ENCODE results near the gene MITF.
"Not testable (repeated sequence)": the region's sequence is repeated elsewhere in the genome, so short reads cannot be mapped to it uniquely, and the experiment has no call there.

Gene MITF

DNA sequence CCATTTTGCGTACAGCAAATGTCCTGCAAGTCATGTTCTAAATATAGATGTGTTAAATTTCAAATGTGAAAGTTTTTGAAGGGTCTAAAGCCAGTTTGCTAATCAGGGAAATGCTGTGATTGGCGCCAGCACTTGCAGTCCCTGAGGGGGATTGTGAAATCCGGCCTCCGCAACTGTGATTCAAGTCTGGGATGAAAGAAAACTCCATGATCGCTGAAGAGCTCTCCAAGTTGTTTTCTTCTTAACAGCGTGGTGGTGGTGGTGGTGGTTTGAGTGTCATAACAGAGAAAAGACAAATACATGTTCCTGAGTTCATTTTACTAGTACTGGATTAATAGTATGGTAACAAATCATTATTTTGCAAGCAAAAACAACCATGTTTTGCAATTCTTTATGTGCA lies 51.8 kb downstream of the MITF start:
- peak; percentile 91 for DNase-seq

DNA sequence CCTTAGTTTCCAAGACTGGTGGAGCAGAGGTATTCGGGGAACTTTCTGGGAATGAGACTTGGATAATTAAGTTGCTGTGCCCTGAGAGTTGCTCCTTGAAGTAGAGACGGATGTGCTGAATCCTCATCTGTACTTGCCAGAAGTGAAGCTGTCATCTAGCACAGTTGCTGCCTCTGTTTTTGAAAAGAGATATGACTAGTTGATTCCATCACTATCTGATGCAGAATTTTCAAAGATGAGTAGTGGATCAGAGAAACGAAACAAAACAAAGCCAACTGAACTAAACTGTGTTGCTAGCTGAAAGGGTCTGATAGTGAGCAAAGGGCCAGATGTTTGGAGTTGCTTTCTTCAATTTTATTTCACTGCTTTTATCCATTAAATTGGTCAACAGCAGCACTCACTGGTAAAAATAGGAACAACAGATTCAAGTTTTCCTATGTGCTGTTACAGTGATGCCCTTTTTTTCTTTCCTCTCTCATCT lies 52.7 kb downstream of the MITF start:
- DNase-seq: peak; percentile 65

DNA sequence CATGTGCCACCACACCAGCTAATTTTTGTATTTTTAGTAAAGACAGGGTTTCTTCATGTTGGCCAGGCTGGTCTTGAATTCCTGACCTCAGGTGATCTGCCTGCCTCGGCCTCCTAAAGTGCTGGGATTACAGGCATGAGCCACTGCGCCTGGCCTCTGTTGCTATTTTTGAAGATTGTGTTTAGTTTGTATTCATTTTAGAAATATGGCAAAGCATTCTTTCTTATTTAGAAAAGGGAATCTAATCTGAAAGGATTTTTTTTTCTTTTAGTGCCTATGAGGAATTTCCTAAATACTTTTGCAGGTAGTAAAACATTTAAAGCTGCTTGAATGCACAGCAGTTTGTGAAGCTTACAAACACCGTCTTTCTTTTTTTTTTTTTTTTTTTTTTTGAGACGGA lies 56.9 kb downstream of the MITF start:
- not testable (repeated sequence) for DNase-seq

DNA sequence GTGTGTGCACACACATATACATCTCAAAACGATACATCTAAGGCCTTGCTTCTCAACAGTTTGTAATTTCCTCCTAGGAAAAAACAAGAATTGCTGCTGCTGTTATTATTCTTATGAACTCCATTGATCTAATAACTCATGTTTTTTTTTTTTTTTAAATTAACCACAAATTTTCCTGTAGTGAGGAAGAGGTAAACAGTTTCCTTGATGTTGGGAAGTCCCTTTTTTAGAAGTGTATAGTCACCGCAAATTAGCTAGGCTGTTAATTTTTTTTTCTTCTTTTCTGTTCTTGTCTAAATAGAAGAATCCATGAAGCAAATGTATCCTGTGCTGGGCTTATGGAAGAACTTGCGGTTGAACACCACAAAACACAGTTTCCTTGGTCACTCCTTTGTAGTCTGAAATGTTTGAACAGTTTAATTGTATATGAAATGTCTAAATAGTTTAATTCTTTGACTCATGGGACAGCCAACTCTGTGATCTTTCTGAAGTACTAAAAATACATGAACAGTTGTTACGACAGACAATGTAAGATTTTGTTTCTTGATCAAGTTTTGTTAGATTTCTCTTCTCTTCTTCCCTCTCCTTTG lies 64.5 kb downstream of the MITF start:
- no peak for DNase-seq

DNA sequence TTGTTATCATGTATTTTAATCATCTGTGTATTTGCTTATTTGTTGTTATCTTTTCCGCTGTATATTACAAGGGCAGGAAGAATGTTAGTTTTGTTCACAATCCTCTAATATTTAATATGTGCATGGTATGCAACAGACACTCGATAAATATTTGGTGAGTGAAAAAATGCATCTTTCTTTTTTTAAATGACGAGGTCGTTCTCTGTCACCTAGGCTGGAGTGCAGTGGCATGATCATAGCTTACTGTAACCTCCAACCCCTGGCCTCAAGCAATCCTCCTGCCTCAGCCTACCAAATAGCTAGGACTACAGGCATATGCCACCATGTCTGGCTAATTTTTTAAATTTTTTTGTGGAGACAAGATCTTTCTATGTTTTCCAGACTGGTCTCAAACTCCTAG lies 66.2 kb downstream of the MITF start:
- DNase-seq: no peak

DNA sequence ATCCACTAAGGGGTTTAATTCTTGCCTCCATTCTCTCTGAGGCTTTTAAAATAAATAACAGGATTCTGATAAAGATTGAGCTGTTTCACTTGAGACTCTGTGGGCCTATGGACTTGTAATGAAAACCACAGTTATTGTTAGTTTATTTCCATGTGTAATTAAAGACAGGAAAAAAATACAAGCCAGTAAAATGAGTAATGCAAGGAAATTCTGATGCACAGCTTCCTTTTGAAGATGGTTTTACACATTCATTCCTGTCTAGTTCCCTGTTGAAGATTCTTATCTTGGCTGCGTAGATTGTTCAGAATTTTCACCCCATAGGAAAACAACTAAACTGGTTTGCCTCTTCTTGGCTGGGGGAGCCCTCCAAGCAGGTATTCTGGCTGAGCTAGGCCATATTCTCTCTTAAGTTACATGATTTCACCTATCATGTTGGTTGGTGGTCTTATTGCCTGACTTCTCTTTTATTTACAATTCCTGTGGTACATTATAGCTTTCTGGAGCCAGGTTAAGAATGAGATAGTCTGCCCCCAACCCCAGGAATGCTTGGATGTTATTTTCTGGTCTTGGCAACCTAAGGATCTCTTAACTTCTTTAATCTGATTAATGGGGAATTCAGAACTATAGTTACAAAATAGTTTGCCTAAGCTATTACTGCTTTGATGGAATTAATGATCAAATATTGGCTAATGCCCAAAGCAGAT lies 67.6 kb downstream of the MITF start:
- no peak for DNase-seq

DNA sequence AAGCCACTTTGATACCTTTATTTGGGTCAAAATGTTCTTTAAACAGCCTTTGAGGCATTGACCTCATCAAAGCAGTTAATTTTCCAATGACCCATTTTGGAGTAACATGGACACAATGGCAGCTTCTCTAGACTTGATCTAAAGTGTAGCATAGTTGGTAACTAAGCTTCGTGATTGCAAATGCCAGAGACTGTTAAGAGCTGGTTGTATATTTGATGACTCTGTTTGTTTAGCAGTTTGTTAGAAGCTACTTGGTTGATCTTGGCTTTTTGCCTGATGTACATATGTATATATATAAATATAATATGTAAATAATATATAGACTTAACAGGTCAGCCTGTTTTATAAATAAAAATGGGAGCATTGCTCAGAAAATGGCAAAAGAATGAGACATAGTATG lies 68.4 kb downstream of the MITF start:
- DNase-seq: no peak

DNA sequence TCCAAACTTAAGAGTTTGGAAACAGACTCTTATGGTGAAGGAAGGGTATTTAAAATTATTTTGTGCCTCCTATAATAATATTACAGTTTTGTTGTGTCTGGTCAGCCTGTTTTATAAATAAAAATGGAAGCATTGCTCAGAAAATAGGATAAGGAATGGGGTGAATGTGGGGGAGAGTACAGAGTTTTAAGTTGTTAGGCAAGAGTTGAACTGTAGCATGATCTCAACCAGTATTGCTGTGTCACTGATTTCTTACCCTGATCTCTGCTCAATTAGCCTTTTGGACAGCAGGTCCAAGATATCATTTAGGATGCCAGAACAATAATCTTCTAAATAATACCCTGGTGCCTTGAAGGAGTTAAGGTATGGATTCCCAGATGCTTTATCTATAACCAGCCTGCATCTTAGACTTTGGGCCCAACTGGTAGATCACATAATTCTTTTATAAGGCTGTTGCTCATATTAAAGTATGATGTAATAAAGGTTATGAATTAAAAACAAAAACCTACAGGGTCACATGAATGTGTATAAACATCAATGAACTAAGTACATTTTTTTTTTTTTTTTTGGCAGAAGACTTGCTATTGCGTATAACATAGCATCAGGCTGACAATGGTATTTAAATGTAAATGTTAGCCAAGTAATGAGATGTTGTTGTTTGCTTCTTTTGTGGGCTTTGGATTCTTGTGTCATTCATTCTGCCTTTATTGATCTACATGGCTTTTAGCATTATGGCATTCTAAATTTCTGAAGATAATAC lies 70.0 kb downstream of the MITF start:
- DNase-seq: no peak

DNA sequence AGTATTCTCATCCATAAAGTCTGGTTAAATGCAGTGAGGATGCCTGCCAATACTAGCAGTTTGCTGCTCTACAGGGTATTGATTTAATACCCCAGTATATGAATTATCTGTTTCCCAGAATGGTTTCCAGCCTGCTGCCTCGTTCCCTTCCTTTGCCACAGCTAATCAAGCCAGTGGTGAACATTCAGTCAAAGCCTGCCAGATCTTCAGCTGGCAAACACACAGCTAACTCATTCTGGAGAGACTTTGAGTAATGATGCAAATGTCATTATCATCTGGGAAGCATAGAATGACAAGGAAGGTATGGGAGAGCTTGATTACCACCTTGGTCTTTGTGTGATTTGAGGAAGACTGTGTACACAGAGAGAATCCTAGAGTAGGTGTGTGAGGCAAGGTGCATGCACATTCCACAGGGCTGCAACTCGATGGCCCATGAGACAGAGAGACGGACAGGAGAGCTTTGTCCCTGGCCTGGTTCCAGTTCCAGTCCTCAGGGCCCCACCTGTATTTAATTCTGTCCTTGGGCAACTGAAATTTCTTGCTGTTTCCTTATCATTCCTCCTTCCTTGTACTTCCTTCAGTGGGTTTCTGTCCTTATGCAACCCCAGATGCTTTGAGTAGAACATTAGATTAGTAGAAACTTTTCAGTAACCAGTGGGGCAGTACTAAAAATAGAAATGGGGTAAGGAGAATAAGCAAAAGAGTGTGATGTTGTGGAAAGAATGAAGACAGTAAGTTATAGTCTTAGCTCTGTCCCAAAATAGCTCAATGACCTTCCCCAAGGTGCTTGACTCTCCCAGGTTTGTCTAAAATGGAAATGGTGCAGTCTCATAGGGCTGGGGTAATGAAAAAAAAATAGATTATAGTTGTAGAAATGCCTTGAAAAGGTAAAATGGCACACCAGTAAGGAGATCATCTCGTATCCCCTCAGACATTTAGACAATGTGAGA lies 72.5 kb downstream of the MITF start:
- no peak for DNase-seq

DNA sequence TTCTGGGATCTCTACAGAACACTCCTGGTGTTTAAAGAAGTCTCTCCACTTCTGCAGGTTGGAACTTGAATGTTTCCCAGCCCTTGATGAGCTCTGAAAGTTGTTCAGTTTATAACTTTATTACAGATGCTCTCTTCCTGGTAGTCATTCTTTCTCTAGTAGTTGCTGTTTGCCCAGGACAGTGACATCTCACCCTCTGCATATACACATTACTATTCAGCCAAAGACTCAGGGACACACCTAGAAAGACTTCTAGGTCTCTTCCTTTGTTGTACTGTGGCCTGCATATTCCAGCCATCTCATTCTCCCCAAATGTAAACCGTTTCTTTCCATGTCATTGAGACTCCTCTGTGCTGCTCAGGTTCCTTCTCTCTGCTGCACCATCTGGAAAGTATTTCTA lies 76.7 kb downstream of the MITF start:
- DNase-seq: no peak

DNA sequence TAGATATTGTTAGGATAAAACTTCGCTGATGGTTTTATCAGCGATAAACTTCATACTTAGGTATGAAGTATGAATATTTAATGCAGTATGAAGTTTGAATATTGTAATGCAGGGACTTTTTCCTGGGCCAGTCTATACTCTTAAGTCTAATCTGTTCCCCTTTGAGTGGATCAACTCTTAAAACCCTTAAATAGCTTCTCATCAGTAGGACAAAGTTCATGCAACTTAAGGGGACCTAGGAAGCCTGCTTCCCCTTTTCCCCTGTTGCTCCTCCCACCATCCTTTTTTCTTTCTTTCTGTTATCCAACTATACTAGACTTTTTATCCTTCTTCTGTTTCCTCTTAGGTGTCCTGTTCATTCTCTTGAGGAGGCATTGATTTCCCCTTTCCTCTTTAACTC lies 78.7 kb downstream of the MITF start:
- DNase-seq: no peak

DNA sequence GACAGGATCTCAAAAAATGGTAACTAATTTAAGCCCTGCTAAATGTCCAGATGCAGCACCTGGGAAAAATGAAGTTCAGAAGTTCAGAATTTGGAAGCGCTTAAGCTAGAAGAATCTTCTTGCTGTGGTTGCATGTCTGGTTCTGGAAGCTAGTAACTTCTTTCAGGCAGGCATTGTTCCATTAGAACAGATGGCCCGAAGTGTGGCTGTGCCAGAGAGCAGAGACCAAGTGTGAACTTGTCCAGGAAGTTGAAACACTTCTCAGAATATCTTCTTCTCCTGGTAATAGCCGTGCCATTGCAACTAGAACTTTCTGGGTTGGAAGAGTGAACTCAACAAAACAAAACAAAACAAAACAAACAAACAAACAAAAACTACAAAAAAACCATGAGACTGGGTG lies 80.0 kb downstream of the MITF start:
- DNase-seq: no peak

DNA sequence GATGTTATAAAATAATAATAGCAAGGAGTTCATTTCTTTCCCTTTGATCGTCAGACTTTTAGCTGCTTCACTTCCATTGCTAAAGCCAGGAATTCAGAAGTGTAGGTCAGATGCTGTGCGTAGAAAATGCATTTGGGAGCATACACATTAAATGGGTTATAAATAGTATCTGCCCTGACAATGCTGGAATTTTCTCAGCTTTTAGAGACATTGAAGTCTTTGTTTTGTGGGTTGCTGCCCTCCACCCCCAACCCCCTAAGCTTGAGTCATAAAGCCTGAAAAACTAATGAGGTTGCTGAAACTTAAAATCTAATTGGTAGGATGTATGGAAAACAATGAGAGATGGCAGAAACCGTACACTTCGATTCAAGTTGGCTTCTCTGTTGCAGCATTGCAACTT lies 81.9 kb downstream of the MITF start:
- no peak for DNase-seq

DNA sequence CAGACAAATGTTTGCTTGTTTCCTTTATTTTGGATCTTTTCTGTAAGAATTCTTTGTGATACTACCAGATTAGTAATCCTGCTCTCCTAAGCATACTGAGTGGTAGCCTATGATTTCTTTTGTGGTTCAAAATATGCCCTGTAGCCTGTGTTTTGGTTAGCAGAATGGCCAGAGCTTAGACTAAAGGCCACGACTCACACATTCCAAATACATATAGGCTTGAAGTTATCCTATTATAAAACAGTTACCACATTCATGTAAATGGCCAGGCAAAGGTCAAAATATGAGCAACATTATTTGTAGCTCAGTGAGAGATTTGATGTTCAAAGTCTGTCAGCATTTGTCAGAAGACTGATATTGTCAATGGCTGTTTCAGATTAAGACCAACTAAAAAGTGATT lies 84.5 kb downstream of the MITF start:
- DNase-seq: peak; percentile 59

DNA sequence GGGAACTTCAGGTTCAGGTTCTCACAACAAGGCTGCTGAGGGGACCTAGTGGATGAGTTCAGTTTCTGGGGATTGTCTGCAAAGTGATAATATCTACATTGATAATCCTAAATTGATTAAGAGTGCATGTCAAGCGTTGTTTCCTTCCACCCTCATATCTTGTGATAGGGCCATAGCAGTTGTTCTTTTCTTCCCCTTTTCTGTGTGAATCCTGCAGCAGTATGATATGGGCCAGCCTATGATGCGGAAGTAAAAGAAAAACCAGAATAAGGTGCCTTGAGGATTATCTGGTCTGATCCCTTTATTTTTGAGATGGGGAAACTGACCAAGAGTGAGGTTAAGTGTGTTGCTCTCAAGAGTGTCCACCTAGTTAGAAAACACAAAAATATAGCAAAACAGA lies 86.2 kb downstream of the MITF start:
- peak; percentile 48 for DNase-seq

DNA sequence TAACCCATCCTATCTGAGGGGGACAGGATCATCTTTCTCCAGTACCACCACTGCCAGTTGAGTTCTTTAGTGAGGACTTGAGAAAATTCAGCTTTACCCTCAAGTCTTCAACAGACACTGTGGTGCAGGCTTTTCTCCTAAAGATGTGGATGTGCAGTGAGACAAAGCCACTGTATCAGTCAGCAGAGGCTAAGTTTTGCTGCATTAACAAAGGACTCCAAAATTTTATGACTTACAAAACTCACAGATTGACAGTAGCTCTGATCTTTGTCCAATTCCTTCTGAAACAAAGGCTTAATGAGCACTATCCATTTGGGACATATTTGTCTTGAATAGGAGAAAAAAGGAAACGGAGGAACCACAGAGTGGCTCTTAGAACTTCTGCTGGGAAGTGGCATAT lies 87.9 kb downstream of the MITF start:
- DNase-seq: no peak

DNA sequence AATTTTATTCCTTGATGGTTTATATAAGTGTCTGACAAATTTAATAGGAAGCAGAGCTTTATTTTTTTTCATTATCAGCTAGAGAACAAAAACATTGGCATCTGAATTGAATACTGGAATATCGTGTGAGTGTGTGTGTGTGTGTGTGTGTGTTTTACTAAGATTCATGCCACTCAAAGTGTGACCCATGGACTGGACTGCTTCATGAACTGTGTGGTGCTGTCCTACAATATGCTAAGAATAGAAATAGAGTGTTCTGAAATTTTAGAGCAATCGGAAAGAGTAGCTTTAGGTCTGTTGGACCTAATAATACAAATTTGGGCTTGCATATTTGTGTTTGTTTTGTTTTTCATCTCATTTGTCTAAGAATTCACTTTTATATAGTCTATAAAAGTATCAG lies 89.6 kb downstream of the MITF start:
- no peak for DNase-seq

DNA sequence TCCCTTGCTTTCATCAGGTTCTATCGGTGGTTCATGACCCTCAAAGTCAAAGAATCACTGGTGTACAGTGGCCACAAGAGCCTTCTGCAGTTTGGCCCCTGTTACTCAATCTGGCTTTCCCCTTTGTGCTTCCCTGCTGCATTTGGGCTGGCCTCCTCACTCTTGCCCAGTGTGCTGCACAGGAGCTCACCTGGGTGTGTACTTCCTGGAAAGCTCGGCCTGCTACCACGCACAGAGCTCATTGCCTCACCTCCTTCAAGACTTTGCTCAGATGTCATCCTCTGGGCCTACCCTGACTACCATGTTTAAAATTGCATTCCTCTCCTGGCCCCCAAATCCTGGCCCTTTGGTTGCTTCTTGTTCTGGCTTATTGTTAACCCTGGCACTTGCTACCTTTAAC lies 90.9 kb downstream of the MITF start:
- DNase-seq: no peak

DNA sequence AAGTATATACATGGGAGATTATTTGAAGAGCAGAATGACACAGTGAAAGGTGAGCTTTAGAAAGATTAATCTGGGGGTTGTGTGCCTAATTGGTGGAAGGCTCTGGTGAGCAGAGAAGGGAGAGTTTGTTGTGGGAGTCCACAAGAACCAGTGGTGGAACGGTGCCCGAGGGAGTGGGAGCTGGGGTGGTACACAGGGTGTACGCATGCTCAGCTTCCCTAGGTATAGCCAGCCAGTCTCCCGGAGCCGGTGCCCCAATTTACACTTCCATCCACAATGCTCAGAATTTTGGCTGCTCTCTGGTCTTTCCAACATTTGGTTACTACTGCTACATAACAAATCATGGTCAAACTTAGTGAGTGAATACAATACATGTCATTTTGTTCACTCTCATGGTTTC lies 92.5 kb downstream of the MITF start:
- no peak for DNase-seq

DNA sequence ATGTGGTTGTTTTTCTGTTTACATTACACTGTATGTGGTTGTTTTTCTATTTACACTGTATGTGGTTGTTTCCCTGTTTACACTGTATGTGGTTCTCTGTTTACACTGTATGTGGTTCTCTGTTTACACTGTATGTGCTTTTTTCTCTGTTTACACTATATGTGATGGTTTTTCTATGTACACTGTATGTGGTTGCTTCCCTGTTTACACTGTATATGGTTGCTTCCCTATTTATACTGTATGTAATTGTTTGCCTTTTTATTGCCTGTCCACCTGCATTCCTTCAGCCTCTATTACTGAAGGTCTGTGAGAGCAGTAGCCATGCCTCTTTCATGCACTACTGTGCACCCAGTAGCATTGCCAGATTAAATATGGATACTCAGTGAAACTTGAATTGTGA lies 94.3 kb downstream of the MITF start:
- DNase-seq: no peak

DNA sequence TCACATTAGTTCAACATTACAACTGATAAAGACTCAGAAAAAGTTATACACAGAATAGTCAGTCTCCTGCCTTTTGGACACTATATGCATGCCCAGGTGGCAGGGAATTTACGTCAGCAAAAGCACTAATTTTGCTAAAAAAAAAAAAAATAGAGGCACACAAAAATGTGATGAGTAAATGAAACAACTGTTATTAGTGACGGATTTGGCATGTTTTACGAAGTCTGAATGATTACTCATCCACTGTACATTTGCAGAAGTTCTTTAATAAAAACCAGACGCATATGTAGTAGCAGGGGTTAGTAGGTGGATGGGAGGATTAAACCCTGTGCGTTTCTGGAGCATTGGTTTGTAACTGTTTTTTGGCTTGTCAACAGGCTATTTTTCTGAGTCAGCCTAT lies 99.0 kb downstream of the MITF start:
- DNase-seq: peak; percentile 48

DNA sequence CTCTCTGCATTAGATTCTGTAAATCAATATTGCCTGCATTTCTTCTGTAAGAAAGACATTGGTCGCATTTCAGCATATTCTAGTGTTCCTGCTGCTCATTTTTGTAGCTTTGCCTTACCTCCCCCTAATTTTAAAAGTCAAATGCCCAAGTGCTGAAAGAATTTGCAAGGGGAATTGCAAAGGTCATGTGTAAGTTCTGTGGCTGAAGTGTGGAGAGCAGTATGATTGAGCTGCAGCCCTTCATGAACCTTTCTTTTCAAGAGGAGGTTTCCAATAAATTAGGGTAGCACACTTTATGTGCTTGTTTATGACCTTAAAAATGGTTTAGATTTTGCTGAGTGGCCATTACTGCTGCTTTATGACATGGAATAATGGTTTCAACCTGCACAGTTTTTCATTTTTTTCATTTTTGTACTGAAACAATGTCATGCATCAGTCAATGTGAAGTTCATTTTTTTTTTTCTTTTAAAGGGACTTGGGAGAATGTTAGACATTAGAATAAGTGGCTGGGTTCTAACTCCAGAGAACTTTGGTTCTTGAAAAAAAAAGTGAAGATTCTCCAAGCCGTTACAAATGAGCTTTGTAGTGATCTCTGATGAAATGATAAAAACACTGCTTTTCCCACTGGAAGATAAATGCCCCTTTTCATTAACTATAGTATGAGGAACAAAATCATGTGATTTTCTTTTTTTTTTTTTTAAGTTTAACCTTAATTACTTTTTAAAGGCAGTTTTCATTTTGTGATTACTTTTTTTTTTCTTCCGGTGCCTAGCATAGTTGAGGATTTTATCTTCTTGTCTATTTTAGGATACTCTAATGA lies 99.6 kb downstream of the MITF start:
- DNase-seq: no peak

Measured in suppressor macrophage treated with lipopolysaccharide for 4 hours (primary cell).